GM18499 (cell line): ENCODE data around the gene SIGLEC9.
"Not testable (repeated sequence)": the region's sequence is repeated elsewhere in the genome, so short reads cannot be mapped to it uniquely, and the experiment has no call there.

ENCODE experiments used
- ATAC-seq: cut with Tn5 transposase; IDR thresholded peaks from one replicate; pipeline ENCODE4 v1.9.1; 2021; ENCODE audit warnings: moderate number of reproducible peaks; ENCODE audit not compliant: insufficient read depth, unreplicated experiment

The SIGLEC9 gene

DNA sequence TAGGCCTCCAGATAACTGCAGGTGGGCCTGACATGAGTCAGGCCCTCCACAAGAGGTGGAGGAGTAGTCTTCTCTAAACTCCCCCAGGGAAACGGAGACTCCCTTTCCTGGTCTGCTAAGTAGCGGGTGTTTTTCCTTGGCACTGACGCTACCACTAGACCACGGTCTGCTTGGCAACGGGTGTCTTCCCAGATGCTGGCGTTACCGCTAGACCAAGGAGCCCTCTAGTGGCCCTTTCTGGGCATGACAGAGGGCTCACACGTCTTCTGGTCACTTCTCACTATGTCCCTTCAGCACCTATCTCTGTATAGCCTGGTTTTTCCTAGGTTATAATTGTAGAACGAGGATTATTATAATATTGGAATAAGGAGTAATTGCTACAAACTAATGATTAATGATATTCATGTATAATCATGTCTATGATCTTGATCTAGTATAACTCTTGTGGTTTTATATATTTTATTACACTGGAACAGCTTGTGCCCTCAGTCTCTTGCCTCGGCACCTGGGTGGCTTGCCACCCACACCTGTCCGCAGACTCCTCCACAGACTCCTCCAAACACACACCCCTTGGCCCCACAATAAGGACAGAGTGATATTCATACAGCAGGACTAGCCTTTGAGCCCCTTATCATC lies 44.7 kb downstream of the SIGLEC9 start:
- not testable (repeated sequence) for ATAC-seq

DNA sequence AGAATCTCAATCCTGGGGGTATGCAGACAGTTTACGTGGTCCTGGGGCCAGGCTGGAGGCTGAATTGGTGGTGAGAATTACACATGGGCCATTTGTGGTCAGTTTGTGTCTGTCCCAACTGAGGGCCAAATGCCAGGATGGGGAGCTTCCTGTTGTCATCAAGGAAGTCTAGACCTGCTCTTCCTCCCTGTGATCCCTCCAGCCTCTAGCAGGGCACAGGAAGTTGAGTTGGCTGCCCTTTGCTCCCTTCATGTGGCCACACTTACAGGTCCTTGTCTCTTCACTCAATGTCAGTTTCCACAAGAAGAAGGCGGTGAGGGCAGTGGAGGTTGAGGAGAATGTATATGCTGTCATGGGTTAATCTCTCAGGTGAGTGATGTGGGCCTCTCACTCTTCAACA lies 47.5 kb downstream of the SIGLEC9 start:
- ATAC-seq, result no peak

DNA sequence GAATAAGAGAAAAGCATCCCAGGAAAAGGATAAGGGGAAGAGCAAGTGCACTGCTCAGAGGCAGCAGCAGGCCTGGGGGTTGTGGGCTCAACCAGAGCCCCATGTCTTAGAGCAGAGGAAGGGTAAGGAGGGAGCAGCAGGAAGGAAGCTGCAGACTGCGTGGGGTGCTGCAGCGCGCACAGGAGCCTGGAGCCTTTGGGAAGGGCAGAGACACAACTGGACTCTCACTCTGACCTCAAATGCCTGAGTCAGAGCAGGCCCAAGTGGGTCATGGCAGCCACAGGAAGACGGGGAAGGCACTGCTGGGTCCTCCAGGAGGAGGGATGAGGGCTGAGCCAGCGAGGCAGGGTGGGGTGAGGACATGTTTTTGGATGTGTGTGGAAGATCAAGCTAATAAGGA lies 49.0 kb downstream of the SIGLEC9 start:
- no peak for ATAC-seq

DNA sequence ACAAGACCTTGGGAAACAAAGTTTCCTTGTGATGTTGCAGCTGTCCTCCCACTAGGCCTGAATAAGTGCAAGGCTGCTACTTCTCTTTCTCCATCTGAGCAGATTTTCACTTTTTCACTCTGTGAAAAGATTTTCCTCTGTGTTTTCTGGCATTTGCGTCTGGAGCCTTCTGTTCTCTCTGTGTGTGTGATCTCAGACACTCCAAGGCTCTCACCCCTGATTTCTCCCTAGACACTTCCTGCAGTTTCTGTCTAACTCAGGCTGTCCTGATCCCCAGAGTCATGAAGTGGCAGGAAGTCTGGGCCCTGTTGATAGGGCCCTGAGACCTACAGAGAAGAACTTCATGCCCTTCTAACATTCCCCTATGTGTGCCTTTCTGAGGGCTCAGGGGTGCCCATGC lies 54.5 kb downstream of the SIGLEC9 start:
- ATAC-seq, result no peak
